Measurements from ENCODE around the gene TEKT1. TPM values are rescaled to one million over a fixed set of nuclear protein-coding genes. Genes with fewer than 3 reads are reported as not detected.
A peak's percentile ranks its signal among the peaks of the same experiment; 100 is the strongest.
"Not testable (repeated sequence)": the region's sequence is repeated elsewhere in the genome, so short reads cannot be mapped to it uniquely, and the experiment has no call there.

TEKT1 gene
- total RNA-seq, 1 donor from 2014 or later, result 9.7 TPM

GRCh38 chr17:6780886-6781285, 50.6 kb downstream of the TEKT1 start:
- intact Hi-C loops (cut with DNase I), result no loop called here
- no peak for ATAC-seq
- H3K27me3 ChIP-seq (ENCODE audit: low read depth), result peaks cover 15% of the 10 kb centered on the region
- no peaks in the 10 kb centered on the region for H3K36me3 ChIP-seq
- H3K27ac ChIP-seq, result no peak overlapping the region
- DNase-seq, result no peak
- no peaks in the 10 kb centered on the region for H3K4me1 ChIP-seq
- H3K4me3 ChIP-seq, result no peak overlapping the region
- no peak for TF ChIP-seq CTCF (IDR thresholded peaks at IDR 0.05)
- no peaks in the 10 kb centered on the region for H3K9me3 ChIP-seq

GRCh38 chr17:6780001-6780400, 51.5 kb downstream of the TEKT1 start:
- DNase-seq (no peak), ATAC-seq (no peak)
- intact Hi-C loops (cut with DNase I), result no loop called here
- no peak for TF ChIP-seq CTCF (IDR thresholded peaks at IDR 0.05)
- Histone ChIP-seq H3K27ac (no peak overlapping the region), H3K4me1 (no peaks in the 10 kb centered on the region), H3K27me3 (ENCODE audit: low read depth) (peaks cover 19% of the 10 kb centered on the region), H3K4me3 (no peak overlapping the region), H3K36me3 (no peaks in the 10 kb centered on the region), H3K9me3 (peaks cover 2% of the 10 kb centered on the region)

- Histone ChIP-seq H3K9me3 (peaks cover 8% of the 10 kb centered on the region), H3K27me3 (ENCODE audit: low read depth) (peaks cover 19% of the 10 kb centered on the region), H3K4me1 (no peaks in the 10 kb centered on the region), H3K4me3 (no peak overlapping the region), H3K36me3 (no peaks in the 10 kb centered on the region), H3K27ac (no peak overlapping the region)
- TF ChIP-seq CTCF (IDR thresholded peaks at IDR 0.05), result no peak
- intact Hi-C loops (cut with DNase I), result no loop called here
- ATAC-seq (no peak), DNase-seq (no peak)
Measured at GRCh38 chr17:6779411-6779810, 52.1 kb downstream of the TEKT1 start.

- intact Hi-C loops (cut with DNase I), result no loop called here
- TF ChIP-seq CTCF (IDR thresholded peaks at IDR 0.05), result no peak
- no peaks in the 10 kb centered on the region for H3K4me1 ChIP-seq
- H3K4me3 ChIP-seq, result no peak within 1 kb of the TSS
- DNase-seq (peak; percentile 51), ATAC-seq (peak; percentile 44 to 59)
- peaks cover 16% of the 10 kb centered on the region for H3K27me3 ChIP-seq (ENCODE audit: low read depth)
- peaks cover 23% of the 10 kb centered on the region for H3K9me3 ChIP-seq
- no peak within 1 kb of the TSS for H3K27ac ChIP-seq
- peaks cover 31% of the 10 kb centered on the region for H3K36me3 ChIP-seq
Measured at GRCh38 chr17:6775871-6776405, 55.6 kb downstream of the TEKT1 start, which contains the start of gene FBXO39. TSS of gene FBXO39 (plus strand) at chr17:6776215. CDS start at chr17:6779869, 3,654 bp downstream.

GRCh38 chr17:6774906-6775305, 56.6 kb downstream of the TEKT1 start:
- H3K27ac ChIP-seq; ATAC-seq; intact Hi-C loops (cut with DNase I); H3K4me3 ChIP-seq; H3K4me1 ChIP-seq; DNase-seq: not testable (repeated sequence)
- Histone ChIP-seq H3K27me3 (ENCODE audit: low read depth) (peaks cover 16% of the 10 kb centered on the region), H3K9me3 (peaks cover 23% of the 10 kb centered on the region), H3K36me3 (peaks cover 41% of the 10 kb centered on the region)

GRCh38 chr17:6772016-6772415, 59.5 kb downstream of the TEKT1 start:
- peaks cover 69% of the 10 kb centered on the region for H3K36me3 ChIP-seq
- intact Hi-C loops (cut with DNase I), result no loop called here
- TF ChIP-seq CTCF (IDR thresholded peaks at IDR 0.05), result no peak

More at GRCh38 chr17:6772016-6772415, 59.5 kb downstream of the TEKT1 start:
- Histone ChIP-seq H3K4me1 (no peaks in the 10 kb centered on the region), H3K9me3 (peaks cover 41% of the 10 kb centered on the region), H3K4me3 (no peak overlapping the region), H3K27me3 (ENCODE audit: low read depth) (peaks cover 13% of the 10 kb centered on the region), H3K27ac (no peak overlapping the region)
- DNase-seq (no peak), ATAC-seq (no peak)
